GM12878 (cell line): ENCODE measurements around the gene GYG2. TPM values are rescaled to one million over a fixed set of nuclear protein-coding genes. Genes with fewer than 3 reads are reported as not detected.

Experiments used
- ATAC-seq: fragments of 200-7000 bp; cut with Tn5 transposase; 3 replicates; pipeline ENCODE4 v1.9.1; 2020; ENCODE audit warnings: mild to moderate bottlenecking, moderate library complexity
- BruUV-seq: library from RNA; stranded (reverse); fragments of 400-500 nt; replicated peaks from 2 replicates; lab custom pipeline; 2021; lab: Mats Ljungman, UMichigan
- CTCF ChIA-PET: fragments of 300-600 bp; sonication (Branson Sonifier 250); formaldehyde crosslinking; extraction: SDS; loops from one replicate; lab custom pipeline; 2021; ENCODE audit warnings: inconsistent platforms; lab: Yijun Ruan, JAX
- POLR2A ChIA-PET: fragments of 350-600 bp; formaldehyde crosslinking; extraction: SDS; loops from one replicate; lab custom pipeline; 2021; ENCODE audit warnings: inconsistent platforms; lab: Charles Lee
- RAD21 ChIA-PET: fragments of 300-600 bp; sonication (Branson Sonifier 250); formaldehyde crosslinking; loops from one replicate; lab custom pipeline; 2023; ENCODE audit warnings: antibody characterized with exemption; ENCODE audit not compliant: unreplicated experiment; lab: Charles Lee
- SMC1A ChIA-PET: fragments of 300-600 bp; sonication (Branson Sonifier 250); formaldehyde crosslinking; loops from one replicate; lab custom pipeline; 2023; ENCODE audit not compliant: unreplicated experiment, uncharacterized antibody; lab: Charles Lee
- DNase-seq: peaks from one replicate; pipeline ENCODE4 v3.0.0-alpha.2; 2011; ENCODE audit warnings: low read depth, low spot score
- FAIRE-seq: peaks from 3 replicates; lab custom pipeline; 2011; peaks lifted over from hg19 to GRCh38; lab: Jason Lieb, UNC
- H2AFZ ChIP-seq: 2 replicates; pipeline ENCODE4 v1.6.0; 2011; ENCODE audit warnings: low read depth, low read length, control low read depth; ENCODE audit not compliant: control insufficient read depth
- H3K27ac ChIP-seq: 2 replicates; pipeline ENCODE4 v1.5.1; 2011; ENCODE audit warnings: control low read depth; ENCODE audit not compliant: control insufficient read depth, insufficient read depth
- H3K27me3 ChIP-seq, 2 experiments: replicated peaks in 1 of 2; 2 replicates each; pipeline versions ENCODE4 v1.6.0 to v1.6.1; 2011; ENCODE audit warnings: low read length in 1 of 2; ENCODE audit not compliant: control insufficient read depth in 2 of 2, insufficient read depth in 2 of 2
- H3K36me3 ChIP-seq, 2 experiments: 2 replicates each; pipeline ENCODE4 v1.5.1; 2011; ENCODE audit warnings: low read length in 1 of 2; ENCODE audit not compliant: control insufficient read depth in 2 of 2, insufficient read depth in 2 of 2
- H3K4me1 ChIP-seq: 2 replicates; pipeline ENCODE4 v1.6.1; 2011; ENCODE audit warnings: mild to moderate bottlenecking, low read length, moderate library complexity, mixed read lengths; ENCODE audit not compliant: control insufficient read depth, insufficient read depth
- H3K4me2 ChIP-seq: 2 replicates; pipeline ENCODE4 v1.6.0; 2011; ENCODE audit warnings: control low read depth; ENCODE audit not compliant: control insufficient read depth, insufficient read depth
- H3K4me3 ChIP-seq: fragments of 200-600 bp; sonication (generic); 2 replicates; pipeline ENCODE4 v1.5.1; 2016
- H3K79me2 ChIP-seq: 2 replicates; pipeline ENCODE4 v1.6.0; 2011; ENCODE audit warnings: low read length; ENCODE audit not compliant: control insufficient read depth, insufficient read depth
- H3K9ac ChIP-seq: 2 replicates; pipeline ENCODE4 v1.8.0; 2011; ENCODE audit warnings: low read length, control low read depth, mixed read lengths; ENCODE audit not compliant: control insufficient read depth, insufficient read depth
- H3K9me3 ChIP-seq: replicated peaks from 3 replicates; pipeline ENCODE4 v1.5.1; 2011; ENCODE audit warnings: mild to moderate bottlenecking, low read length; ENCODE audit not compliant: control insufficient read depth, insufficient read depth
- H4K20me1 ChIP-seq: 2 replicates; pipeline ENCODE4 v1.6.0; 2011; ENCODE audit not compliant: control insufficient read depth, insufficient read depth
- ELK1 ChIP-seq: IDR thresholded peaks from 2 replicates; pipeline ENCODE4 v1.6.1; 2012; ENCODE audit warnings: low read depth, low read length, improper control_type of control experiment
- JUND ChIP-seq: IDR thresholded peaks from 2 replicates; pipeline ENCODE4 v1.6.1; 2012; ENCODE audit warnings: low read depth, mild to moderate bottlenecking, low read length, improper control_type of control experiment, moderate library complexity
- LARP7 ChIP-seq: fragments of 450-650 bp; IDR thresholded peaks from 2 replicates; pipeline ENCODE4 v1.6.1; 2017; ENCODE audit warnings: mild to moderate bottlenecking
- MLLT1 ChIP-seq: fragments of 450-650 bp; IDR thresholded peaks from 2 replicates; pipeline ENCODE4 v1.6.1; 2016; ENCODE audit warnings: mild to moderate bottlenecking
- NKRF ChIP-seq: fragments of 450-650 bp; conservative IDR thresholded peaks from 2 replicates; pipeline ENCODE4 v1.6.1; 2017; ENCODE audit warnings: mild to moderate bottlenecking, moderate library complexity
- RBBP5 ChIP-seq: fragments of 200-600 bp; sonication (generic); conservative IDR thresholded peaks from 2 replicates; pipeline ENCODE4 v1.6.1; 2016
- RFX5 ChIP-seq: IDR thresholded peaks from 2 replicates; pipeline ENCODE4 v1.6.1; 2011; ENCODE audit warnings: low read depth, low read length, improper control_type of control experiment
- RUNX3 ChIP-seq: IDR thresholded peaks from 2 replicates; pipeline ENCODE4 v1.6.1; 2012; ENCODE audit warnings: low read length, inconsistent platforms
- WGBS: methylation state at CpG from one replicate; pipeline ENCODE4 v1.1.6; 2016; ENCODE audit warnings: low lambda C conversion rate; ENCODE audit not compliant: insufficient replicate concordance, insufficient coverage; ENCODE audit errors: missing lambda C conversion rate; 5-methylcytosine and 5-hydroxymethylcytosine counted together
- in situ Hi-C: fragments of 300-500 bp; cut with MboI; formaldehyde crosslinking; loops from 9 replicates; pipeline ENCODE4 v1.14.3; 2018; ENCODE audit warnings: mixed read lengths
- intact Hi-C: fragments of 100-400 bp; cut with micrococcal nuclease; formaldehyde crosslinking; loops from one replicate; pipeline ENCODE4 v1.14.2; 2022; ENCODE audit not compliant: unreplicated experiment
- polyA plus RNA-seq, 11 experiments: library from polyadenylated mRNA; depleted of rRNA in 4 of 11; unstranded in 6 of 11; stranded (reverse) in 5 of 11; fragments of >200 nt; fragmentation: Nextera tagmentation in 4 of 11; fragmentation: Illumina TruSeq in 1 of 11; extraction: Ambion mirVana in 4 of 11; extraction: Trizol in 1 of 11; gene quantifications; 1 replicate in 1 of 11; 2 replicates in 10 of 11; pipeline versions ENCODE4 v1.2.1 to v1.2.3, GENCODE V29; 2011 to 2016; ENCODE audit warnings: inconsistent platforms in 2 of 11, missing spikeins in 2 of 11, low read depth in 1 of 11
- total RNA-seq, 4 experiments: library from RNA; depleted of rRNA in 3 of 4; stranded (reverse); fragments of >200 nt in 3 of 4; fragmentation: Illumina TruSeq in 1 of 4; extraction: Trizol in 1 of 4; gene quantifications; 2 replicates each; pipeline versions ENCODE4 v1.2.1 to v1.2.3, GENCODE V29; 2013 to 2021
- TF ChIP-seq, protein P1 (sequence below): fragments of 450-650 bp; IDR thresholded peaks from 2 replicates; pipeline ENCODE4 v1.6.1; 2016; ENCODE audit warnings: mild to moderate bottlenecking, moderate library complexity, borderline replicate concordance

The GYG2 gene
- total and polyA plus RNA-seq, 10 of the 15 experiments (the other 5 are each of a cell fraction or from before 2014, with no cell fraction given) = 0.05 TPM; not detected in 9

DNA sequence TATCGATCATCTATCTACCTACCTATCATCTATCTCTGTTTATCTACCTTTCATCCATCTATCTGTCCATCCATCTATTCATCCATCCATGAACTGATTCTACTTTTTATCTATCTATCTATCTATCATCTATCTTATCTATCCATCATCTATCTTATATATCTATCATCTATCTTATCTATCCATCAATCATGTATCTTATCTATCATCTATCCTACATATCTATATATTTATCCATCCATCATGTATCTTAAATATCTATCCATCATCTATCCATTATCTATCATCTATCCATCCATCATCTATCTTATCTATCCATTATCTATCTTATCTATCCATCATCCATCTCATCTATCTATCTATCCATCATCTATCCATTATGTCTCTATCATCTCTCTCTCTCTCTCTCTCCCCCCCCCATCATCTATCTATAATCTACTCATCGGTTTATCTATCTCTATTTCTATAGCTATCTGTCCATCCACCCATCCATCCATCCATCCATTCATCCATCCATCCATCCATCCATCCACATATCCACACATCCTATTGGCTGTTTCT, 79.5 kb downstream of the GYG2 start (continued):
- TF ChIP-seq RBBP5 (no peak), LARP7 (no peak)
- TF ChIP-seq, all 136 proteins: peak for 0

GRCh38 chrX:2910109-2910508, 81.4 kb downstream of the GYG2 start:
- SMC1A ChIA-PET = no interaction called here
- no TSS peak for BruUV-seq
- no peak for ATAC-seq
- Histone ChIP-seq H3K27ac (no peak overlapping the region), H3K4me3 (no peak overlapping the region), H3K9me3 (no peaks in the 10 kb centered on the region), H3K36me3 (no peaks in the 10 kb centered on the region), H3K79me2 (no peaks in the 10 kb centered on the region), H3K4me1 (no peaks in the 10 kb centered on the region), H4K20me1 (no peaks in the 10 kb centered on the region), H2AFZ (no peak overlapping the region), H3K27me3 (no peaks in the 10 kb centered on the region), H3K4me2 (no peak overlapping the region), H3K9ac (no peak overlapping the region)
- RAD21 ChIA-PET = no interaction called here
- no peak for TF ChIP-seq MLLT1
- no peak for TF ChIP-seq RUNX3
- no peak for TF ChIP-seq RFX5
- TF ChIP-seq, protein P1, sequence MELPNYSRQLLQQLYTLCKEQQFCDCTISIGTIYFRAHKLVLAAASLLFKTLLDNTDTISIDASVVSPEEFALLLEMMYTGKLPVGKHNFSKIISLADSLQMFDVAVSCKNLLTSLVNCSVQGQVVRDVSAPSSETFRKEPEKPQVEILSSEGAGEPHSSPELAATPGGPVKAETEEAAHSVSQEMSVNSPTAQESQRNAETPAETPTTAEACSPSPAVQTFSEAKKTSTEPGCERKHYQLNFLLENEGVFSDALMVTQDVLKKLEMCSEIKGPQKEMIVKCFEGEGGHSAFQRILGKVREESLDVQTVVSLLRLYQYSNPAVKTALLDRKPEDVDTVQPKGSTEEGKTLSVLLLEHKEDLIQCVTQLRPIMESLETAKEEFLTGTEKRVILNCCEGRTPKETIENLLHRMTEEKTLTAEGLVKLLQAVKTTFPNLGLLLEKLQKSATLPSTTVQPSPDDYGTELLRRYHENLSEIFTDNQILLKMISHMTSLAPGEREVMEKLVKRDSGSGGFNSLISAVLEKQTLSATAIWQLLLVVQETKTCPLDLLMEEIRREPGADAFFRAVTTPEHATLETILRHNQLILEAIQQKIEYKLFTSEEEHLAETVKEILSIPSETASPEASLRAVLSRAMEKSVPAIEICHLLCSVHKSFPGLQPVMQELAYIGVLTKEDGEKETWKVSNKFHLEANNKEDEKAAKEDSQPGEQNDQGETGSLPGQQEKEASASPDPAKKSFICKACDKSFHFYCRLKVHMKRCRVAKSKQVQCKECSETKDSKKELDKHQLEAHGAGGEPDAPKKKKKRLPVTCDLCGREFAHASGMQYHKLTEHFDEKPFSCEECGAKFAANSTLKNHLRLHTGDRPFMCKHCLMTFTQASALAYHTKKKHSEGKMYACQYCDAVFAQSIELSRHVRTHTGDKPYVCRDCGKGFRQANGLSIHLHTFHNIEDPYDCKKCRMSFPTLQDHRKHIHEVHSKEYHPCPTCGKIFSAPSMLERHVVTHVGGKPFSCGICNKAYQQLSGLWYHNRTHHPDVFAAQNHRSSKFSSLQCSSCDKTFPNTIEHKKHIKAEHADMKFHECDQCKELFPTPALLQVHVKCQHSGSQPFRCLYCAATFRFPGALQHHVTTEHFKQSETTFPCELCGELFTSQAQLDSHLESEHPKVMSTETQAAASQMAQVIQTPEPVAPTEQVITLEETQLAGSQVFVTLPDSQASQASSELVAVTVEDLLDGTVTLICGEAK = no peak
- no peak for TF ChIP-seq ELK1
- no peak for TF ChIP-seq NKRF
- TF ChIP-seq JUND = no peak
- intact Hi-C loops (no loop called here), in situ Hi-C loops (no loop called here)
- no peak for FAIRE-seq
- WGBS = 73% methylated on average over 3 of the region's 3 CpGs
- CTCF ChIA-PET = no interaction called here
- DNase-seq = no peak
- POLR2A ChIA-PET = no interaction called here
